T-helper 1 cell (primary cell): ENCODE measurements around the gene ACOT4.
"Not testable (repeated sequence)": the region's sequence is repeated elsewhere in the genome, so short reads cannot be mapped to it uniquely, and the experiment has no call there.

Experiments
- DNase-seq, 5 donors: peaks; one replicate each; pipeline ENCODE4 v3.0.0-alpha.2; 2012 to 2020
- total RNA-seq, 4 donors: gene quantifications; one replicate each; lab custom pipeline; 2026; lab: John Stamatoyannopoulos, UW

Gene ACOT4
- total RNA-seq = 0 to 0.54 (median 0.31) reads per million in 4 donors

- DNase-seq = peak; percentile 12 to 69 (median 47)
Observed at GRCh38 chr14:73591690-73592449, at the start of gene ACOT4. TSS of gene ACOT4 (plus strand) at chr14:73591873. CDS start at chr14:73591960, 87 bp downstream.

GRCh38 chr14:73542961-73543360 is 48.7 kb upstream of the ACOT4 start:
- DNase-seq = not testable (repeated sequence)

- not testable (repeated sequence) for DNase-seq
Observed at GRCh38 chr14:73545353-73545752, 46.3 kb upstream of the ACOT4 start.

GRCh38 chr14:73549097-73549496 is 42.6 kb upstream of the ACOT4 start:
- DNase-seq = not testable (repeated sequence)

- not testable (repeated sequence) for DNase-seq
Observed at GRCh38 chr14:73549889-73550524, 41.7 kb upstream of the ACOT4 start.

- DNase-seq = no peak
Observed at GRCh38 chr14:73553845-73554244, 37.8 kb upstream of the ACOT4 start.

GRCh38 chr14:73557201-73557600 is 34.5 kb upstream of the ACOT4 start:
- not testable (repeated sequence) for DNase-seq

GRCh38 chr14:73558238-73558637 is 33.4 kb upstream of the ACOT4 start:
- not testable (repeated sequence) for DNase-seq

- DNase-seq = not testable (repeated sequence)
Observed at GRCh38 chr14:73562256-73562655, 29.4 kb upstream of the ACOT4 start.

GRCh38 chr14:73562696-73563095 is 29.0 kb upstream of the ACOT4 start:
- not testable (repeated sequence) for DNase-seq

- DNase-seq = not testable (repeated sequence)
Observed at GRCh38 chr14:73566431-73566830, 25.2 kb upstream of the ACOT4 start.

- not testable (repeated sequence) for DNase-seq
Observed at GRCh38 chr14:73566935-73567334, 24.7 kb upstream of the ACOT4 start.

GRCh38 chr14:73567358-73567757 is 24.3 kb upstream of the ACOT4 start:
- no peak for DNase-seq

GRCh38 chr14:73567951-73568885 is 23.5 kb upstream of the ACOT4 start:
- DNase-seq = peak in 1 of 5 donors; percentile 10

GRCh38 chr14:73568886-73569184 is 22.8 kb upstream of the ACOT4 start:
- not testable (repeated sequence) for DNase-seq

- DNase-seq = peak; percentile 42 to 80 (median 62)
Observed at GRCh38 chr14:73569185-73569958, 22.3 kb upstream of the ACOT4 start, which contains the start of gene ACOT2. TSS of gene ACOT2 (plus strand) at chr14:73569213. CDS start at chr14:73569241, 28 bp downstream.

GRCh38 chr14:73570913-73571312 is 20.8 kb upstream of the ACOT4 start:
- peak in 4 of 5 donors; percentile 42 to 55 (median 46) for DNase-seq

- not testable (repeated sequence) for DNase-seq
Observed at GRCh38 chr14:73573034-73573433, 18.6 kb upstream of the ACOT4 start.

GRCh38 chr14:73573740-73574139 is 17.9 kb upstream of the ACOT4 start:
- not testable (repeated sequence) for DNase-seq

GRCh38 chr14:73574251-73574650 is 17.4 kb upstream of the ACOT4 start:
- not testable (repeated sequence) for DNase-seq

- DNase-seq = no peak
Observed at GRCh38 chr14:73576391-73576790, 15.3 kb upstream of the ACOT4 start.

GRCh38 chr14:73577214-73577613 is 14.5 kb upstream of the ACOT4 start:
- DNase-seq = not testable (repeated sequence)
